ENCODE data around the gene DDB1. TPM values are rescaled to one million over a fixed set of nuclear protein-coding genes. Genes with fewer than 3 reads are reported as not detected.

DDB1 gene
- total RNA-seq, result 100 to 1,000 TPM; 139 to 159 (median 140) TPM

GRCh38 chr11:61332797-61333549, at the start of gene DDB1, which contains the start of gene TKFC:
DDB1 (minus strand) TSS chr11:61333105; CDS start chr11:61332968, 137 bp downstream.
TKFC (plus strand) TSS chr11:61333228; CDS start chr11:61334729, 1,501 bp downstream.
- WGBS, 2 donors (ENCODE audit: low coverage in 1 of 2), result no CpG with 5 or more reads among the region's 81 CpGs
- peak; percentile 98 for ATAC-seq

DNA sequence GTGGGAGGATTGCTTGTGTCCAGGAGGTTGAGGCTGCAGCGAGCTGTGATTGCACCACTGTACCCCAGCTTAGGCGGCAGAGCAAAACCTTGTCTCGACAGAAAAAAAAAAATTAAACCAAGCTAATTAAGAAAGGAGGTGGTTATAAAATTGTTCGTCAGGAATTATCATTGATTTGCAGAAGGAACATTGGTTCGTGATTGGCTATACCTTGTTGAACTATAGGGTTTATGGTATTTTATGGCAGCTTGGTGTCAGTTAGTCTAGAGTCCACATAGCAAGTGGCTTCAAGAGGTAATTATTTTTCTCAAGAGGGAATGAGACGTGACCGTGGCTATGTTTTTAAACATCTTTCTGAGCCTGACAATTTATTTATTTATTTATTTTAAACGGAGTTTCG, 48.0 kb upstream of the DDB1 start:
- Histone ChIP-seq H3K4me3 (no peak overlapping the region), H3K4me1 (peaks cover 0 to 14% (median 4%) of the 10 kb centered on the region in 3 donors), H3K27ac (no peak overlapping the region), H3K9me3 (no peaks in the 10 kb centered on the region), H3K27me3 (no peaks in the 10 kb centered on the region), H3K36me3 (peaks cover 0 to 14% of the 10 kb centered on the region in 2 donors)
- ATAC-seq, result no peak
- TF ChIP-seq POLR2A (IDR thresholded peaks at IDR 0.05), result no peak
- WGBS, 2 donors (ENCODE audit: low coverage in 1 of 2), result 92 to 94% methylated on average over 8 to 9 of the region's 9 CpGs

More at GRCh38 chr11:61332797-61333549, at the start of gene DDB1, which contains the start of gene TKFC:
- H3K4me1 ChIP-seq, result peaks cover 4 to 66% (median 14%) of the 10 kb centered on the region in 3 donors
- peak within 1 kb of the TSS; percentile 67 to 94 (median 94) for H3K27ac ChIP-seq
- H3K27me3 ChIP-seq, result no peaks in the 10 kb centered on the region
- H3K4me3 ChIP-seq, result peak within 1 kb of the TSS; percentile 73 to 85
- peaks cover 0 to 25% of the 10 kb centered on the region in 2 donors for H3K36me3 ChIP-seq
- TF ChIP-seq EP300 (IDR thresholded peaks at IDR 0.05) (no peak), POLR2A (IDR thresholded peaks at IDR 0.05) (peak; percentile 75 to 76), POLR2AphosphoS5 (IDR thresholded peaks at IDR 0.05) (peak; percentile 79)
- TF ChIP-seq, protein P1, sequence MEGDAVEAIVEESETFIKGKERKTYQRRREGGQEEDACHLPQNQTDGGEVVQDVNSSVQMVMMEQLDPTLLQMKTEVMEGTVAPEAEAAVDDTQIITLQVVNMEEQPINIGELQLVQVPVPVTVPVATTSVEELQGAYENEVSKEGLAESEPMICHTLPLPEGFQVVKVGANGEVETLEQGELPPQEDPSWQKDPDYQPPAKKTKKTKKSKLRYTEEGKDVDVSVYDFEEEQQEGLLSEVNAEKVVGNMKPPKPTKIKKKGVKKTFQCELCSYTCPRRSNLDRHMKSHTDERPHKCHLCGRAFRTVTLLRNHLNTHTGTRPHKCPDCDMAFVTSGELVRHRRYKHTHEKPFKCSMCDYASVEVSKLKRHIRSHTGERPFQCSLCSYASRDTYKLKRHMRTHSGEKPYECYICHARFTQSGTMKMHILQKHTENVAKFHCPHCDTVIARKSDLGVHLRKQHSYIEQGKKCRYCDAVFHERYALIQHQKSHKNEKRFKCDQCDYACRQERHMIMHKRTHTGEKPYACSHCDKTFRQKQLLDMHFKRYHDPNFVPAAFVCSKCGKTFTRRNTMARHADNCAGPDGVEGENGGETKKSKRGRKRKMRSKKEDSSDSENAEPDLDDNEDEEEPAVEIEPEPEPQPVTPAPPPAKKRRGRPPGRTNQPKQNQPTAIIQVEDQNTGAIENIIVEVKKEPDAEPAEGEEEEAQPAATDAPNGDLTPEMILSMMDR (IDR thresholded peaks at IDR 0.05), result peak in 1 of 4 experiments; percentile 29
- no peaks in the 10 kb centered on the region for H3K9me3 ChIP-seq

- Histone ChIP-seq H3K36me3 (peaks cover 0 to 27% of the 10 kb centered on the region in 2 donors), H3K27ac (peak overlapping the region in 3 of 4 donors; percentile 35 to 54 (median 50)), H3K4me1 (peaks cover 0 to 9% (median 4%) of the 10 kb centered on the region in 3 donors), H3K9me3 (no peaks in the 10 kb centered on the region), H3K4me3 (no peak overlapping the region), H3K27me3 (no peaks in the 10 kb centered on the region)
- 76% methylated on average over 4 to 5 of the region's 5 CpGs for WGBS, 2 donors (ENCODE audit: low coverage in 1 of 2)
- ATAC-seq, result peak; percentile 98
- TF ChIP-seq POLR2AphosphoS5 (IDR thresholded peaks at IDR 0.05), result peak; percentile 63
- TF ChIP-seq POLR2A (IDR thresholded peaks at IDR 0.05), result no peak
These were observed 45.9 kb upstream of the DDB1 start for GRCh38 chr11:61378713-61379313.

DNA sequence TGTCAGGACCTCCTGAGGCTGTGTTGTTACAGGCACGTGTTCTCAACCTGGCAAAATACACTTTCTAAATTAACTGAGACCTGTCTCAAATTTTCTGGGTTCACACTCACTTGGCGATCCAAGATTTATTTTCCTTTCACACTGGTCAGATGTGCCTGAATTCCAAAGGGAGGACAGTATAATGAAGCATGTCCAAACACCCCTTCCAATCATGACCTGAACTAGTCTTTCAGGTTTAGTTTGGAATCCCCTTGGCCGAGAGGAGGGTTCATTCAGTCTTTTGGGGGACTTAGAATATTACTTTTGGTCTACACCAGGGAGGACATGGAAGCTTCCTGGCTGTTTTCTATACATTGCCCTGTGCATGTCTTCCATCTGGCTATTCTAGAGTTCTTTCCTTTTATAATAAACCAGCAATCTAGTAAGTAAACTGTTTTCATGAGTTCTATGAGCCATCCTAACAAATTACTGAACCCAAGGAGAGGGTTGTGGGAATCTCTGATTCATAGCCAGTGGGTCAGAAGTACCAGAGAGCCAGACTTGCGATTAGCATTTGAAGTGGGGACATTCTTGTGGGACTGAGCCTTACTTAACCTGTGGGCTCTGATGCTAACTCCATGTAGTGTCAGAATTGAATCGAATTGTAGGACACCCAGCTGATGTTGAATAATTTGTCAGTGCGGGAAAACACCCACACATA, 44.7 kb upstream of the DDB1 start:
- Histone ChIP-seq H3K27ac (no peak overlapping the region), H3K27me3 (no peaks in the 10 kb centered on the region), H3K4me1 (peaks cover 0 to 9% (median 4%) of the 10 kb centered on the region in 3 donors), H3K36me3 (peaks cover 0 to 30% of the 10 kb centered on the region in 2 donors), H3K4me3 (no peak overlapping the region), H3K9me3 (no peaks in the 10 kb centered on the region)
- 92 to 96% methylated on average over 3 to 4 of the region's 6 CpGs for WGBS, 2 donors (ENCODE audit: low coverage in 1 of 2)
- no peak for TF ChIP-seq POLR2A (IDR thresholded peaks at IDR 0.05)
- no peak for TF ChIP-seq EP300 (IDR thresholded peaks at IDR 0.05)
- no peak for TF ChIP-seq POLR2AphosphoS5 (IDR thresholded peaks at IDR 0.05)
- TF ChIP-seq, protein P1 (IDR thresholded peaks at IDR 0.05), result no peak
- no peak for ATAC-seq

GRCh38 chr11:61375761-61376108, 42.8 kb upstream of the DDB1 start:
- H3K27me3 ChIP-seq, result no peaks in the 10 kb centered on the region
- peaks cover 0 to 9% (median 4%) of the 10 kb centered on the region in 3 donors for H3K4me1 ChIP-seq
- no peak for ATAC-seq
- 88 to 95% methylated on average over 4 to 6 of the region's 6 CpGs for WGBS, 2 donors (ENCODE audit: low coverage in 1 of 2)
- H3K4me3 ChIP-seq, result no peak overlapping the region
- TF ChIP-seq POLR2A (IDR thresholded peaks at IDR 0.05) (no peak), EP300 (IDR thresholded peaks at IDR 0.05) (no peak), POLR2AphosphoS5 (IDR thresholded peaks at IDR 0.05) (no peak)
- H3K27ac ChIP-seq, result no peak overlapping the region
- no peaks in the 10 kb centered on the region for H3K9me3 ChIP-seq
- H3K36me3 ChIP-seq, result peaks cover 0 to 32% of the 10 kb centered on the region in 2 donors

Measured in gastroesophageal sphincter (tissue), 4 donors.